ENCODE results near the gene MS4A2. TPM values are rescaled to one million over a fixed set of nuclear protein-coding genes. Genes with fewer than 3 reads are reported as not detected.
"Not testable (repeated sequence)": the region's sequence is repeated elsewhere in the genome, so short reads cannot be mapped to it uniquely, and the experiment has no call there.

Gene MS4A2
- 1 to 10 TPM in 1 of 2 donors, under 1 TPM in 1; 0.55 to 2.9 TPM for total RNA-seq
- long read RNA-seq = 0 reads

DNA sequence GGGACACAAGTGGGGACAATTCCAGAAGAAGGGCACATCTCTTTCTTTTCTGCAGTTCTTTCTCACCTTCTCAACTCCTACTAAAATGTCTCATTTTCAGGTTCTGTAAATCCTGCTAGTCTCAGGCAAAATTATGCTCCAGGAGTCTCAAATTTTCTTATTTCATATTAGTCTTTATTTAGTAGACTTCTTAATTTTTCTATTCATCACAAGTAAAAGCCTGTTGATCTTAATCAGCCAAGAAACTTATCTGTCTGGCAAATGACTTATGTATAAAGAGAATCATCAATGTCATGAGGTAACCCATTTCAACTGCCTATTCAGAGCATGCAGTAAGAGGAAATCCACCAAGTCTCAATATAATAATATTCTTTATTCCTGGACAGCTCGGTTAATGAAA lies at the start of gene MS4A2:
Gene MS4A2 (plus strand): TSS at position 301 of the 400 bp plus-strand sequence. CDS start 102 bp downstream, outside the sequence.
- DNase-seq (no peak), ATAC-seq (no peak)
- intact Hi-C loops (cut with DNase I, micrococcal nuclease) = no loop called here

GRCh38 chr11:60040109-60040508 lies 48.4 kb upstream of the MS4A2 start, which contains the start of gene OOSP2:
OOSP2 (plus strand) TSS chr11:60040409; CDS start chr11:60040460, 51 bp downstream.
- DNase-seq = no peak
- no peak for ATAC-seq
- intact Hi-C loops (cut with DNase I, micrococcal nuclease) = no loop called here

GRCh38 chr11:60050422-60050821 lies 38.0 kb upstream of the MS4A2 start:
- ATAC-seq; intact Hi-C loops (cut with DNase I, micrococcal nuclease); DNase-seq: not testable (repeated sequence)

- DNase-seq; ATAC-seq; intact Hi-C loops (cut with DNase I, micrococcal nuclease): not testable (repeated sequence)
These were observed 37.6 kb upstream of the MS4A2 start for GRCh38 chr11:60050839-60051238.

- no peak for ATAC-seq
- DNase-seq = no peak
- intact Hi-C loops (cut with DNase I, micrococcal nuclease) = no loop called here
These were observed 32.0 kb upstream of the MS4A2 start, which contains the start of gene MS4A3 for GRCh38 chr11:60056349-60056969. MS4A3 (plus strand) TSS chr11:60056665; CDS start chr11:60061161, 4,496 bp downstream.

- ATAC-seq = no peak
- DNase-seq = no peak
- intact Hi-C loops (cut with DNase I, micrococcal nuclease) = no loop called here
These were observed 29.4 kb upstream of the MS4A2 start for GRCh38 chr11:60059052-60059451.

DNA sequence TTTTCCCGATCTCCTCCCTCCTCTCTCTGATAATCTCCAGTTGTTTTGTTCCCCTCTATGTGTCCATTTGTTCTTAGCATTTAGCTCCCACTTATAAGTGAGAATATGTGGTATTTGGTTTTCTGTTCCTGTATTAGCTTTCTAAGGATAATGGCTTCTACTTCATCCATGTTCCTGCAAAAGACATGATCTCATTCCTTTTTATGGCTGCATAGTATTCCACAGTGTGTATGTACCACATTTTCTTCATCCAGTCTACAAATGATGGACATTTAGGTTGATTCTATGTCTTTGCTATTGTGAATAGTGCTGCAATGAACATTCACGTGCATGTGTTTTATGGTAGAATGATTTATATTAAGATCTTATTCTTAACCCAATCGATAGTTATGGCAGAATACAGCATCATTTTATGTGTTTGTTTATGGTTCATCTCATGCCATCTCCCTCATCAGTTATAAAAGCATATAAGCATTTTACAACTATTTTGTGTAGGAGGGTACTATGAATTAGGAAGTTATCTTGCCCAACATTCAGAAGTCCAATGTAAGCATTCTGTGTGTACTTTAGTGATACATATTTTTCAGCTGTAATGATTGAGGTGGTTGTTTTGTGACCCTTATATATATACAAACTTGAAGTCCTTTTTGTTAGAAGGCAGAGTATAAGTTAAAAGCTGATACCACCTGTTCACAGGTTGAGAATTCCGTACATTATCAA lies 28.8 kb upstream of the MS4A2 start:
- ATAC-seq (no peak), DNase-seq (no peak)
- intact Hi-C loops (cut with DNase I, micrococcal nuclease) = no loop called here

- intact Hi-C loops (cut with DNase I, micrococcal nuclease) = no loop called here
- no peak for DNase-seq
- no peak for ATAC-seq
These were observed 24.4 kb upstream of the MS4A2 start for GRCh38 chr11:60064111-60064510.

- intact Hi-C loops (cut with DNase I, micrococcal nuclease) = no loop called here
- ATAC-seq = no peak
- no peak for DNase-seq
These were observed 22.7 kb upstream of the MS4A2 start for GRCh38 chr11:60065801-60066200.

DNA sequence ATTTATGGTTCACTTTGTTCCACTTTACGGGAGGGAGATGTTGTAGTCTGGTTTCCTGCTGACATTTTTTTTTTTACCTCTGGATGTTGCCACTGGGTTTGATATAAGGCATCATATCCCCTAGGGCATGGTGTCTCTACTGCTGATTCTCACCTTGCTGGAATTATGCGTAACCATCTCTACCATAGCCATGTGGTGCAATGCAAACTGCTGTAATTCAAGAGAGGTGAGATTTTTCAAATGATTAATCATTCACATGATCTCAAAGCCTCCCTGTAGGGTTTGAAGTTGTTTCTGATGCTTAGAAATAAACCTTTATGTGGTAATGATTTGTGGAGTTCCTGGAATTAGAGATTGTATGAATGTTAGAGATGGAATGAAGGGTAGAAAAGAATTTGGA lies 19.0 kb upstream of the MS4A2 start:
- ATAC-seq (no peak), DNase-seq (no peak)

DNA sequence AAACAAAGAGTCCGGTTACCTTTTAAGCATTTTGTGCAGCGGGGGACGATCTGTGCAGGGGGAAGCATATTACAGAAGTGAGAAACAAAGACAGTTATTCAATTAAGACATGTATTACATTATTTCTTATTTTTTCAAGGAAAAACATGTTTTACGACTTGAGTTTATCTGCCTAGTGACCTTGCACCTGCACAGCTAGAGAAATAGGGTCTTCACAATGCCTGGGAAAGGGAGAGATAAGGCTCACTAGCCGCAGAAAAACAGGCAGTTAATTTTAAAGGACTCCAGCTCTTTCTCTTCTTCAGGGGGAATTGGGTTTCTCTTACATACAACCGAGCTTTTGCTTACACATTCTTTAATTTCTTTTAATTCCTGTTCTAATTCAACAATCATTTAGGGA lies 16.8 kb upstream of the MS4A2 start:
- intact Hi-C loops (cut with DNase I, micrococcal nuclease); ATAC-seq; DNase-seq: not testable (repeated sequence)

More for the DNA sequence above, 19.0 kb upstream of the MS4A2 start:
- intact Hi-C loops (cut with DNase I, micrococcal nuclease) = no loop called here

DNA sequence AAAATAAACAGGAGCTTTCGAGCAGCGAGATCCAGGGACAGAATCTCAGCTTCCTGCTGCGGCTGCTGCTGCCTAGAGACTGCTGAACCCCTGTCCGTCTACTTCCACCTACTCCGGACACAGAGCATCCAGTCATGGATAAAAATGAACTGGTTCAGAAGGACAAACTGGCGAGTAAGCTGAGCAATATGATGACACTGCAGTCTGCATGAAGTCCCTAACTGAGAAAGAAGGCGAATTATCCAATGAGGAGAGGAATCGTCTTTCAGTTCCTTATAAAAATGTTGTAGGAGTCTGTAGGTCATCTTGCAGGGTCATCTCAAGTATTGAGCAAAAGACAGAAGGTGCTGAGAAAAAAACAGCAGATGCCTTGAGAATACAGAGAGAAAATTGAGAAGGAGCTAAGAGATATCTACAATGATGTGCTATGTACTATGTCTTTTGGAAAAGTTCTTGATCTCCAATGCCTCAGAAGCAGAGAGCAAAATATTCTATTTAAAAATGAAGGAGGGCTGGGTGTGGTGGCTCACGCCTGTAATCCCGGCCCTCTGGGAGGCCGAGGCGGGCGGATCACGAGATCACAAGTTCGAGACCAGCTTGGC lies 11.1 kb upstream of the MS4A2 start:
- intact Hi-C loops (cut with DNase I, micrococcal nuclease) = no loop called here
- ATAC-seq (no peak), DNase-seq (no peak)

DNA sequence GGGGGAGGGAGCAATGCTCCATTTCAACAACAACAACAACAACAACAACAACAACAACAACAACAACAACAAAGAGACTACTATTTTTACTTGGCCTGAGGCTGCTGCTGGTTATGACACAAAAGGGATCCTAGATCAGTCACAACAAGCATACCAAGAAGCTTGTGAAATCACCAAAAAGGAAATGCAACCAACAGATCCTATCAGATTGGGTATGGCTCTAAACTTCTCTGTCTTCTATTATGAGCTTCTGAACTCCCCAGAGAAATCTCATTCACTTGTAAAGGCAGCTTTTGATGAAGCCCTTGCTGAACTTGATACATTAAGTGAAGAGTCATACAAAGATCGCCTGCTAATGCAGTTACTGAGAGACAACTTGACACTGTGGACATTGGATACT lies 10.5 kb upstream of the MS4A2 start:
- no peak for ATAC-seq

DNA sequence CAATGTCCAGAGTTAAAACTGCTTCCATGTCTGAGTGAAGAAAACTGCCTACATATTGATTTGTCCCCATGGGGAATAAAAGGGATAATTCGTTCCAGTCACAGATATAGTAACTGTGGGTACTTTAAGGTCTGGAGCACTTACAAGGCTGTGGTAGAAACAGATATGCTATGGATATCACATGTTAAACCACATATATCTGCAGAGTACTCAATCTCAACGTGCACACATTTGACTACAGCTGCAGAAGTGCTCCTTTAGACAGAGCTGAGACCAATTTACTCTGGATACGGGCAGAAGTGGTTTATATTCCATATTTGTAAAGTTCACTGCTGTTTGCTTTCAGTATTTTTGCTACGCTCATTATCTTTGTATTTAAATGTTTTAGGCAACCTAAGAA lies 9.7 kb upstream of the MS4A2 start:
- ATAC-seq (no peak), DNase-seq (no peak)
- intact Hi-C loops (cut with DNase I, micrococcal nuclease) = no loop called here

More for the DNA sequence above, 10.5 kb upstream of the MS4A2 start:
- DNase-seq = no peak
- intact Hi-C loops (cut with DNase I, micrococcal nuclease) = no loop called here

DNA sequence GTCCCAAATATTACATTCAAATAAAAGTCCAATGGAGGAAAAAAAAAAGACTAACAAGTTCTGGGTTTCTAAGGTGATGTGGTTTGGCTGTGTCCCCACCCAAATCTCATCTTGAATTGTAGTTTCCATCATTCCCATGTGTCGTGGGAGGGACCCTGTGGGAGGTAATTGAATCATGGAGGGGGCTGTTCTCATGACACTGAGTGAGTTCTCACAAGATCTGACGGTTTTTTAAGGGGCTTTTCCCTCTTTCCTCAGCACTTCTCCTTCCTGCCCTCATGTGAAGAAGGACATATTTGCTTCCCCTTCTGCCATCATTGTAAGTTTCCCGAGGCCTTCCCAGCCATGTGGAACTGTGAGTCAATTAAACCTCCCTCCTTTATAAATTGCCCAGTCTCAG lies 7.9 kb upstream of the MS4A2 start:
- ATAC-seq = no peak
- no peak for DNase-seq
- intact Hi-C loops (cut with DNase I, micrococcal nuclease) = no loop called here

GRCh38 chr11:60084631-60085273 lies 3.7 kb upstream of the MS4A2 start:
- DNase-seq (no peak), ATAC-seq (no peak)
- intact Hi-C loops (cut with DNase I, micrococcal nuclease) = no loop called here

GRCh38 chr11:60085909-60086308 lies 2.6 kb upstream of the MS4A2 start:
- intact Hi-C loops (cut with DNase I, micrococcal nuclease) = no loop called here
- DNase-seq = no peak
- no peak for ATAC-seq

DNA sequence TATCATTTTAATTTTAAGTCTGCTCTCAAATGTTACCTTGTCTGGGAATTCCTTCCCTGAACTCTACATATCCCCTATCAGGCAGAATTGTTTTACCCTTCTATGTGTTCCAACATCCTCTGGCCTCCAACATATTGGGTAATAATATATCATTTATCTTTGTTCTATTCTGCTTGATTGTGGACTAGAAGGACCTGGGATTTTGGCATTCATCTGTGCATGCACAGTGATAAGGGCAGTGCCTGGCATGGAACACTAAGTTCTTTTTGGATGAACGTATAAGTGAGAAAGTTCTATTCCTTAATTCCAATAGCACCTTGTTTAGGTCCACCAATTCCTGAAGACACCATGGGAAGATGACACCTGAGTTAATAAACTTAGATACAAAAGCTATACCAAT lies 1.2 kb upstream of the MS4A2 start:
- ATAC-seq (no peak), DNase-seq (no peak)
- intact Hi-C loops (cut with DNase I, micrococcal nuclease) = no loop called here

DNA sequence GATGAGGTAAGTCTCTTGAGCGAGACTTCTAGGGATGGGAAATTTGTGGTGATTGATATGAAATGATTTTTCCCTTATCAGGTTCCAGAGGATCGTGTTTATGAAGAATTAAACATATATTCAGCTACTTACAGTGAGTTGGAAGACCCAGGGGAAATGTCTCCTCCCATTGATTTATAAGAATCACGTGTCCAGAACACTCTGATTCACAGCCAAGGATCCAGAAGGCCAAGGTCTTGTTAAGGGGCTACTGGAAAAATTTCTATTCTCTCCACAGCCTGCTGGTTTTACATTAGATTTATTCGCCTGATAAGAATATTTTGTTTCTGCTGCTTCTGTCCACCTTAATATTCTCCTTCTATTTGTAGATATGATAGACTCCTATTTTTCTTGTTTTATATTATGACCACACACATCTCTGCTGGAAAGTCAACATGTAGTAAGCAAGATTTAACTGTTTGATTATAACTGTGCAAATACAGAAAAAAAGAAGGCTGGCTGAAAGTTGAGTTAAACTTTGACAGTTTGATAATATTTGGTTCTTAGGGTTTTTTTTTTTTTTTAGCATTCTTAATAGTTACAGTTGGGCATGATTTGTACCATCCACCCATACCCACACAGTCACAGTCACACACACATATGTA lies 7.1 kb downstream of the MS4A2 start:
- ATAC-seq (no peak), DNase-seq (no peak)
- intact Hi-C loops (cut with DNase I, micrococcal nuclease) = no loop called here
